HepG2 (cell line): ENCODE measurements around the gene CRABP1. TPM values are rescaled to one million over a fixed set of nuclear protein-coding genes. Genes with fewer than 3 reads are reported as not detected.

Experiments
- ATAC-seq: fragments of 200-7000 bp; cut with Tn5 transposase; 3 replicates; pipeline ENCODE4 v1.9.1; 2020; ENCODE audit warnings: mild to moderate bottlenecking, moderate library complexity
- BruUV-seq: library from RNA; stranded (reverse); fragments of 400-500 nt; replicated peaks from 2 replicates; lab custom pipeline; 2021; lab: Mats Ljungman, UMichigan
- CTCF ChIA-PET: fragments of 300-600 bp; formaldehyde crosslinking; extraction: SDS; loops from one replicate; lab custom pipeline; 2021; ENCODE audit warnings: low total read pairs, inconsistent platforms, low intra/inter-chr PET ratio; lab: Yijun Ruan, JAX
- POLR2A ChIA-PET: fragments of 350-600 bp; sonication (Branson Sonifier 250); formaldehyde crosslinking; loops from one replicate; lab custom pipeline; 2020; ENCODE audit warnings: antibody characterized with exemption, inconsistent platforms; lab: Yijun Ruan, JAX
- DNase-seq: peaks from one replicate; pipeline ENCODE4 v3.0.0-alpha.2; 2015; ENCODE audit warnings: low spot score
- FAIRE-seq: peaks from 3 replicates; lab custom pipeline; 2011; peaks lifted over from hg19 to GRCh38; lab: Jason Lieb, UNC
- H2AFZ ChIP-seq: one replicate; pipeline ENCODE4 v1.6.1; 2011; ENCODE audit warnings: low read length, inconsistent platforms
- H3K27ac ChIP-seq: fragments of 300-600 bp; 3 replicates; pipeline ENCODE4 v1.8.0; 2011; ENCODE audit warnings: mixed run types, mild to moderate bottlenecking, mixed read lengths, low read length, inconsistent platforms; ENCODE audit not compliant: insufficient read depth; ENCODE audit errors: extremely low read length
- H3K27me3 ChIP-seq, 2 experiments: fragments of 200-600 bp in 1 of 2; 2 replicates in 1 of 2; 3 replicates in 1 of 2; pipeline versions ENCODE4 v1.6.0 to v1.8.0; 2011; ENCODE audit warnings: low read length in 2 of 2, mild to moderate bottlenecking in 2 of 2, moderate library complexity in 2 of 2, inconsistent platforms in 1 of 2; ENCODE audit not compliant: insufficient read depth in 2 of 2, control insufficient read depth in 1 of 2
- H3K36me3 ChIP-seq, 2 experiments: fragments of 200-600 bp in 1 of 2; replicated peaks in 1 of 2; 2 replicates in 1 of 2; 3 replicates in 1 of 2; pipeline versions ENCODE4 v1.5.1 to v1.8.0; 2011; ENCODE audit warnings: low read length in 2 of 2, inconsistent platforms in 1 of 2; ENCODE audit not compliant: insufficient read depth in 2 of 2, control insufficient read depth in 1 of 2
- H3K4me1 ChIP-seq: 2 replicates; pipeline ENCODE4 v1.5.1; 2012; ENCODE audit warnings: low read length, inconsistent platforms; ENCODE audit not compliant: insufficient read depth
- H3K4me2 ChIP-seq: 2 replicates; pipeline ENCODE4 v1.6.0; 2011; ENCODE audit warnings: low read depth, low read length, inconsistent platforms
- H3K4me3 ChIP-seq, 3 experiments: fragments of 200-600 bp in 1 of 3; sonication (generic), shearing (Covaris generic) in 1 of 3; replicated peaks in 1 of 3; 2 replicates each; pipeline ENCODE4 v1.5.1; 2011 to 2016; ENCODE audit warnings: low read length in 3 of 3, inconsistent platforms in 2 of 3, low read depth in 2 of 3, mild to moderate bottlenecking in 2 of 3, control low read depth in 1 of 3, mixed read lengths in 1 of 3; ENCODE audit not compliant: insufficient read depth in 1 of 3
- H3K79me2 ChIP-seq: one replicate; pipeline ENCODE4 v1.6.1; 2011; ENCODE audit warnings: low read length, inconsistent platforms; ENCODE audit not compliant: insufficient read depth
- H3K9ac ChIP-seq: 2 replicates; pipeline ENCODE4 v1.6.0; 2011; ENCODE audit warnings: mild to moderate bottlenecking, low read depth, low read length, inconsistent platforms; ENCODE audit not compliant: insufficient read depth
- H3K9me3 ChIP-seq: 2 replicates; pipeline ENCODE4 v1.5.1; 2012; ENCODE audit warnings: mild to moderate bottlenecking, low read length
- H4K20me1 ChIP-seq: 2 replicates; pipeline ENCODE4 v1.6.0; 2011; ENCODE audit warnings: inconsistent platforms, mild to moderate bottlenecking, low read length, moderate library complexity; ENCODE audit not compliant: insufficient read depth
- FOXA1 ChIP-seq, 2 experiments: fragments of 450-650 bp in 1 of 2; sonication (generic) in 1 of 2; formaldehyde crosslinking in 1 of 2; IDR thresholded peaks; 2 replicates each; pipeline versions ENCODE4 v1.4.0 to v1.6.1; 2016 to 2020; ENCODE audit warnings: missing genetic modification reagents in 1 of 2
- IRF2 ChIP-seq: IDR thresholded peaks from 2 replicates; pipeline ENCODE4 v1.6.1; 2018; ENCODE audit warnings: missing genetic modification reagents, missing compliant biosample characterization
- ZNF574 ChIP-seq: sonication (generic); formaldehyde crosslinking; IDR thresholded peaks from 2 replicates; pipeline ENCODE4 v1.4.0; 2020; ENCODE audit warnings: missing genetic modification reagents
- WGBS: methylation state at CpG from one replicate; pipeline ENCODE4 v1.1.6; 2017; ENCODE audit warnings: low lambda C conversion rate; 5-methylcytosine and 5-hydroxymethylcytosine counted together
- in situ Hi-C: cut with HindIII; loops from 2 replicates; pipeline ENCODE4 v1.10.0; 2017; ENCODE audit warnings: low pct_unique_long_range_greater_than_20kb; ENCODE audit not compliant: extremely low pct_ligation_motif_present
- intact Hi-C: fragments of 100-400 bp; cut with micrococcal nuclease; formaldehyde crosslinking; loops from one replicate; pipeline ENCODE4 v1.10.0; 2022; ENCODE audit not compliant: unreplicated experiment
- polyA plus RNA-seq, 8 experiments: library from polyadenylated mRNA; depleted of rRNA in 3 of 8; stranded (reverse) in 7 of 8; unstranded in 1 of 8; fragments of >200 nt; fragmentation: Illumina TruSeq in 4 of 8; extraction: Trizol in 4 of 8; gene quantifications; 2 replicates each; pipeline versions ENCODE4 v1.2.1 to v1.2.3, GENCODE V29; 2011 to 2016; ENCODE audit warnings: low read depth in 4 of 8, missing spikeins in 1 of 8, mixed read lengths in 1 of 8; ENCODE audit not compliant: insufficient read depth in 1 of 8
- total RNA-seq, 5 experiments: library from RNA; depleted of rRNA; stranded (reverse); fragments of >200 nt; fragmentation: Illumina TruSeq; extraction: Trizol; gene quantifications; 2 replicates each; pipeline ENCODE4 v1.2.3, GENCODE V29; 2016; ENCODE audit warnings: low read depth in 1 of 5
- TF ChIP-seq, protein P1 (sequence below): sonication (generic); formaldehyde crosslinking; IDR thresholded peaks from 2 replicates; pipeline ENCODE4 v1.9.0; 2021; ENCODE audit warnings: missing genetic modification reagents, mild to moderate bottlenecking, borderline replicate concordance

CRABP1 gene
- total and polyA plus RNA-seq, 2 of the 13 experiments (the other 11 are each of a cell fraction or from before 2014, with no cell fraction given), result not detected

DNA sequence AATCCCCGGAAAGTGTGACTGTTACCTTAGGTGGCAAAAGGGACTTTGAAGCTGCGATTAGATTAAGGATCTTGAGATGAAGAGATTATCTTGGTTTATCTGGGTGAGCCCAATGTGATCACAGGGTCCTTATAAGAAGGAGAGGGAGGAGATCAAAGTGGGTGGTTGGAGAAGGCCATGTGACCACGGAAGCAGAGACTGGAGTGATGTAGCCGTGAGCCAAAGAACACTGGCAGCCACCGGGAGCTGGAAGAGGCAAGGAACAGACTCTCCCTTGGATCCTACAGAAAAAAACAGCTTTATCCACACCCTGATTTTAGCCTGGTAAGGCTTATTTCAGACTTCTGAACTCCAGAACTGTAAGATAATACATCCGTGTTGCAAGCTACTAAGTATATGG is 29.9 kb downstream of the CRABP1 start:
- Histone ChIP-seq H4K20me1 (no peaks in the 10 kb centered on the region), H3K9ac (no peak overlapping the region), H3K4me1 (peaks cover 22% of the 10 kb centered on the region), H3K9me3 (no peaks in the 10 kb centered on the region), H3K36me3 (no peaks in the 10 kb centered on the region), H3K27ac (no peak overlapping the region), H3K79me2 (no peaks in the 10 kb centered on the region), H3K4me3 (no peak overlapping the region), H3K4me2 (no peak overlapping the region), H3K27me3 (no peaks in the 10 kb centered on the region; a peak in 2 of 5 replicates), H2AFZ (no peak overlapping the region)
- ChIA-PET POLR2A (interaction anchor here (0.9 kb wide), 1 partner anchor 37 kb away, joined by 4 read pairs; no protein-coding TSS in a partner anchor), CTCF (no interaction called here)
- no peak for FAIRE-seq
- DNase-seq, result no peak
- no peak for ATAC-seq
- BruUV-seq, result no TSS peak
- 52% methylated on average over 6 of the region's 6 CpGs for WGBS
- no peak for TF ChIP-seq ZNF574 (CRISPR knock-in tag)
- no peak for TF ChIP-seq FOXA1 (IDR thresholded peaks at IDR 0.05)
- TF ChIP-seq FOXA1 (CRISPR knock-in tag; IDR thresholded peaks at IDR 0.05), result no peak
- no peak for TF ChIP-seq IRF2
- TF ChIP-seq, protein P1, sequence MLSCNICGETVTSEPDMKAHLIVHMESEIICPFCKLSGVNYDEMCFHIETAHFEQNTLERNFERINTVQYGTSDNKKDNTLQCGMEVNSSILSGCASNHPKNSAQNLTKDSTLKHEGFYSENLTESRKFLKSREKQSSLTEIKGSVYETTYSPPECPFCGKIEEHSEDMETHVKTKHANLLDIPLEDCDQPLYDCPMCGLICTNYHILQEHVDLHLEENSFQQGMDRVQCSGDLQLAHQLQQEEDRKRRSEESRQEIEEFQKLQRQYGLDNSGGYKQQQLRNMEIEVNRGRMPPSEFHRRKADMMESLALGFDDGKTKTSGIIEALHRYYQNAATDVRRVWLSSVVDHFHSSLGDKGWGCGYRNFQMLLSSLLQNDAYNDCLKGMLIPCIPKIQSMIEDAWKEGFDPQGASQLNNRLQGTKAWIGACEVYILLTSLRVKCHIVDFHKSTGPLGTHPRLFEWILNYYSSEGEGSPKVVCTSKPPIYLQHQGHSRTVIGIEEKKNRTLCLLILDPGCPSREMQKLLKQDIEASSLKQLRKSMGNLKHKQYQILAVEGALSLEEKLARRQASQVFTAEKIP, result no peak
- TF ChIP-seq, all 625 proteins: peak for 0
- in situ Hi-C loops (no loop called here), intact Hi-C loops (loop anchor here (10.0 kb wide), 1 partner anchor 65 kb away; no protein-coding TSS in a partner anchor)
